ENCODE data around the gene NLRP5. TPM values are rescaled to one million over a fixed set of nuclear protein-coding genes. Genes with fewer than 3 reads are reported as not detected.

The NLRP5 gene
- total and polyA plus RNA-seq, 2 of the 8 experiments (the other 6 are each of a cell fraction or from before 2014, with no cell fraction given) = not detected

DNA sequence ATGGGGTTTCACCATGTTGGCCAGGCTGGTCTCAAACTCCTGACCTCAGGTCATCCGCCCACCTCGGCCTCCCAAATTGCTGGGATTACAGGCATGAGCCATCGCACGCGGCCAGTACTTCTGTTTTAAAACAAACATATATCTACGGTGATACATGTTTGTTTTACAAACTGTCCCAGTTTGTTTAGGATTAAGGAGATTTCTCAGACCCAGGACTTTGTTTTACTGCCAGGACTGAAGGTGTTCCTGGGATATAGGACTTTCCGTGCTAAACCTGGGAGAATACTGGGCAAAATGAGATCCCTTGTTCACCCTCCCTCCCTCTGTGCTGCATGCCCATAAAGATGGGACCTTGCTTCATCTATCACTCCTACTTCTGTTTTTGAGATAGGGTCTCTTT lies 30.1 kb upstream of the NLRP5 start:
- no peak overlapping the region for H3K9ac ChIP-seq (replicated peaks in 1 of 4; ENCODE audit: extremely low read depth in 1 of 4, low read depth in 3 of 4, low read length in 3 of 4)
- FAIRE-seq = no peak
- ChIA-PET CTCF (ENCODE audit: partially characterized antibody) (interaction anchor here (1.1 kb wide), 1 partner anchor 11 kb away, joined by 3 read pairs; no protein-coding TSS in a partner anchor), POLR2A (ENCODE audit: partially characterized antibody) (no interaction called here)
- TF ChIP-seq EGR1 (IDR thresholded peaks at IDR 0.05; ENCODE audit: borderline replicate concordance, low read depth, low read length) (no peak), POU5F1 (IDR thresholded peaks at IDR 0.05; ENCODE audit: low read depth, low read length) (no peak), KDM4A (IDR thresholded peaks at IDR 0.05; ENCODE audit: low read depth, low read length, severe bottlenecking) (no peak), KDM5A (IDR thresholded peaks at IDR 0.05; ENCODE audit: low read length) (no peak)
- H2BK5ac ChIP-seq (ENCODE audit: low read depth, low read length) = no peak overlapping the region
- H2BK120ac ChIP-seq (replicated peaks; ENCODE audit: low read depth, low read length) = no peak overlapping the region
- H3K4me2 ChIP-seq (ENCODE audit: insufficient read depth in 1 of 2, low read depth in 2 of 2, low read length in 2 of 2) = no peak overlapping the region
- H4K8ac ChIP-seq (ENCODE audit: extremely low read depth, insufficient read depth, low read length) = no peak overlapping the region
- H2BK12ac ChIP-seq (ENCODE audit: low read depth, low read length) = no peak overlapping the region
- H3K9me3 ChIP-seq (ENCODE audit: insufficient read depth in 2 of 2, low read depth in 1 of 2, low read length in 1 of 2) = peaks cover 62 to 82% of the 10 kb centered on the region in 2 experiments
- no peak overlapping the region for H3K27ac ChIP-seq (ENCODE audit: low read depth, low read length)
- H3K4me1 ChIP-seq (replicated peaks in 1 of 4; ENCODE audit: control insufficient read depth in 3 of 4, insufficient read depth in 4 of 4, low read length in 3 of 4) = no peaks in the 10 kb centered on the region
- no peaks in the 10 kb centered on the region for H3K79me2 ChIP-seq (ENCODE audit: control insufficient read depth in 1 of 2, insufficient read depth in 2 of 2, low read length in 2 of 2)
- no peak overlapping the region for H2BK15ac ChIP-seq (ENCODE audit: low read length)
- H4K91ac ChIP-seq (replicated peaks; ENCODE audit: insufficient read length, low read length) = no peak overlapping the region
- H3K4me3 ChIP-seq (ENCODE audit: extremely low read depth in 1 of 4, insufficient read depth in 2 of 4, low read depth in 3 of 4, low read length in 4 of 4) = no peak overlapping the region
- DNase-seq (ENCODE audit: low read depth in 1 of 2, low spot score in 2 of 2) = no peak
- no peaks in the 10 kb centered on the region for H3K27me3 ChIP-seq (replicated peaks in 1 of 4; ENCODE audit: control insufficient read depth in 3 of 4, extremely low read depth in 1 of 4, insufficient read depth in 3 of 4, low read length in 3 of 4)
- H3K56ac ChIP-seq (replicated peaks; ENCODE audit: insufficient read length, low read depth, low read length) = no peak overlapping the region
- H3K36me3 ChIP-seq (ENCODE audit: control insufficient read depth in 2 of 4, insufficient read depth in 4 of 4, low read length in 3 of 4) = no peaks in the 10 kb centered on the region
- no peaks in the 10 kb centered on the region for H4K20me1 ChIP-seq (replicated peaks in 1 of 2; ENCODE audit: control insufficient read depth in 1 of 2, insufficient read depth in 2 of 2, low read length in 2 of 2)
- no peak overlapping the region for H3K18ac ChIP-seq (ENCODE audit: extremely low read depth, low read length)
- H3K79me1 ChIP-seq (ENCODE audit: low read depth, low read length) = no peaks in the 10 kb centered on the region
- no peak overlapping the region for H3K23ac ChIP-seq (ENCODE audit: insufficient read length)
- H2BK20ac ChIP-seq (ENCODE audit: low read length) = no peak overlapping the region
- H3K23me2 ChIP-seq (ENCODE audit: low read depth, low read length) = no peaks in the 10 kb centered on the region
- no peak overlapping the region for H2AK5ac ChIP-seq (ENCODE audit: low read depth, low read length)
- WGBS, 2 experiments (ENCODE audit: extremely low coverage in 1 of 2, insufficient coverage in 1 of 2, insufficient read length in 1 of 2, insufficient replicate concordance in 2 of 2, low coverage in 1 of 2, low lambda C conversion rate in 2 of 2, missing lambda C conversion rate in 1 of 2) = 93% methylated on average over 7 of the region's 7 CpGs; no CpG with 5 or more reads in 1 of the 2 experiments
- H3K14ac ChIP-seq (ENCODE audit: insufficient read length) = no peak overlapping the region
- no peak overlapping the region for H3K4ac ChIP-seq (replicated peaks; ENCODE audit: insufficient read length, low read depth, low read length)
- H2AFZ ChIP-seq (ENCODE audit: low read length) = no peak overlapping the region
- H4K5ac ChIP-seq (ENCODE audit: insufficient read length, low read depth, low read length) = no peak overlapping the region
